GM18870 (cell line): ENCODE results near the gene SENP7.
"Not testable (repeated sequence)": the region's sequence is repeated elsewhere in the genome, so short reads cannot be mapped to it uniquely, and the experiment has no call there.

Experiments used
- ATAC-seq: cut with Tn5 transposase; IDR thresholded peaks from one replicate; pipeline ENCODE4 v1.9.1; 2021; ENCODE audit warnings: moderate library complexity; ENCODE audit not compliant: unreplicated experiment

SENP7 gene

DNA sequence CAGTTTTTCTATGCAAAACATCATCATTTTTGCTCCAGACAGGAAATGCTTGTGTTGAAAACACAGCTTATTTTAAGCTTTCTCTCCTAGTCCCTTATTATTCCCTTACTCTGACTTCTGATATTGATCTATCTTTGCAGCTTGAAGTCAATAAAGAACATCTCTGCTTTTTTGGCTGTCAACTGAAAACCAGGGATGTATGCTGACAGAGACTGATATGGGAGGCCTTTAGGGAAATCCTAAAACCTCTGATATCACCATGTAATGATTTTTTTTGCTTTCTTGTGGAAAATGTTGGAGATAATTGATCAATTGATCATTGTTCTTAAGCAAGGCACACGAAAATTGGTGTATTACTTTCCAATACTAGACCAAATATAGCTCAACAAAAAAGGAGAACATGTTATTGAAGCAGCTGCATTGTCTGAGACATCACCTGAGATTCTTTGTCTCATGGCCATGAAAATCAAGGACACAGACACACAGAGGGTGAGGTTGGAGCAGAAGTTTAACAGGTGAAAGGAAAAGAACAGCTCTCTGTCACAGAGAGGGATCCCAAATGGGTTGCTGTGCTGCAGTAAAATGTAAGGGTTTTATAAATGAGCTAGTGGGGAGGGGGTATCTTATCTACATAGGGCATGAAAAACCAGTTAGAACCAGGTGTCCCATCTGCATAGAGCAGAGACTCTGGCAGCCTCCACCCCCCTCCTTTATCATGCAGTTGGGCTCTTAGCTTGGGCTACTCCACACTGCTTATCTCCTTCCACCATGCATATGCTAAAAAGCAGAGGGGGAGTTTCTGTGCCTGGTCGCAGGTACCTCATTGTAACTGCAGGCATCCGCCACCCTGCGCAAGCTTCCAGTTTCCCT is 17.0 kb upstream of the SENP7 start:
- no peak for ATAC-seq

DNA sequence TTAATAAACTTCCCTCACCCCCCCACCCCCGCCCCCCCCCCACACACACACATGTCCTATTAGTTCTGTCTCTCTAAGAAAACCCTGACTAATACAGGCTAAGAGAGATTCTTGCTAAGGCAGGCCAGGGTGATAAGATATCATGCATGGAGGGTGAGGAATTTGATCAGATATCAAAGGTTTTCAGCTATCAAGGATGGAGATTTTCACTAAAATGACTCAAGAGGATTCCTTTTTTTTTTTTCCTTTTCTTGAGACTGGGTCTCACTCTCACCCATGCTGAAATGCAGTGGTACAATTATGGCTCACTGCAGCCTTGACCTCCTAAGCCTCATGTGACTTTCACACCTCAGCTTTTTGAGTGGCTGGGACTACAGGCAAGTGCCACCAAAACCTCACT is 14.9 kb upstream of the SENP7 start:
- no peak for ATAC-seq

DNA sequence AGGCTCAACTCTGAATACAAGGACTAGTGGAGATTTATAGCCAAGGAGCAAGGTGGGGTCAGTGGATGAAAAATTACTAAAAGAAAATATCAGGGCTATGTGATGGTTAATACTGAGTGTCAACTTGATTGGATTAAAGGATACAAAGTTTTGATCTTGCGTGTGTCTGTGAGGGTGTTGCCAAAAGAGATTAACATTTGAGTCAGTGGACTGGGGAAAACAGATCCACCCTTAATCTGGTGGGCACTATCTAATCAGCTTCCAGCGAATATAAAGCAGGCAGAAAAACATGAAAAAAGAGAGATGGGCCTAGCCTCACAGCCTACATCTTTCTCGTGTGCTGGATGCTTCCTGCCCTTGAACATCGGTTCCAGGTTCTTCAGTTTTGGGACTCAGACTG is 14.4 kb upstream of the SENP7 start:
- no peak for ATAC-seq

DNA sequence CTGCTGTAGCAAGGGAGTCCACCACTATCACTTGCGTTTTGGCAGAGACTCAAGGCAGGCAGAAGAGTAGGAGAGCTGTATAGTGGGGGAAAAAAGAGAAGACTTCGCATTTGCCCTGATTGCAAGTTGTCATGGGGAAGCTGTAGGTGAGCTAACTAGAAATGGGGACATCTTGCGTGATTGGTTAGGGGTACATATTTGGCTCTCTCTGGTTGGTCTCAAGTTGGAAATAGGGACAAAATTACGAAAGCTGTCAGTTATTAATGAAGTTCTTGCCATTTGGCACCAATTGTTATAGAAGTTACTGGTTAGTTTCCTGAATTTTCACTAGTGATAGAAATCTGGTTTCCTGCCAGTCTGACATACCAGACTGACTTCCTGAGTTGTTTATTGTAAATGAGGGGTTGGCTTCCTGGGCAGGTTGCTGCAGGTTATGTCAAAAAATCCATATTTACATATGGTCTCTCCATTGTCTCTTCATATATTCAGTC is 8.2 kb upstream of the SENP7 start:
- ATAC-seq = no peak

DNA sequence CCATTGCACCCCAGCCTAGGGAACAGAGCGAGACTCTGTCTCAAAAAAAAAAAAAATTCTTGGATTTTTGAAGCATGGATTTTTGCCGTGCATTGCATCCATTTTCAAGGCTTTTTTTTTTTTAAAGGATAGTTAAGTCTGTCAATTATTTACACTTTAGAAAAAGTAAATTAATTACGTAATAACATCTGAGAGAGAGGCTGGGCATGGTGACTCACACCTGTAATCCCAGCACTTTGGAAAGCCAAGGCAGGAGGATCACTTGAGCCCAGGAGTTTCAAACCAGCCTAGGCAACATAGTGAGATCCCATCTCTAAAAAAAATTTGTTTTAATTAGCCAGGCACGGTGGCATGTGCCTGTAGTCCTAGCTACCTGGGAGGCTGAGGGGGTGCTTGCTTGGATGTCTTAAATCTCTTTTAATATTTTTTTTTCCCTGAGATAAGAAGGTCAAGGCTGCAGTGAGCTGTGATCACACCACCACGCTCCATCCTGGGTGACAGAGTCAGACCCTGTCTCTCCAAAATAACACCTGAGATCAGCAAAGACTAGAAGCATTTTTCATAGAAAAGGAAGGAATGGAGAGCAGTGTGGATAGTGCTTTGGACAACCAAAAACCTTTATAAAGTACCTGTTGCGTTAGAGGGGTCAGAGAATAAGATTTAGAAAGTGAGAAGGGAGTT is 6.8 kb upstream of the SENP7 start:
- ATAC-seq = no peak

DNA sequence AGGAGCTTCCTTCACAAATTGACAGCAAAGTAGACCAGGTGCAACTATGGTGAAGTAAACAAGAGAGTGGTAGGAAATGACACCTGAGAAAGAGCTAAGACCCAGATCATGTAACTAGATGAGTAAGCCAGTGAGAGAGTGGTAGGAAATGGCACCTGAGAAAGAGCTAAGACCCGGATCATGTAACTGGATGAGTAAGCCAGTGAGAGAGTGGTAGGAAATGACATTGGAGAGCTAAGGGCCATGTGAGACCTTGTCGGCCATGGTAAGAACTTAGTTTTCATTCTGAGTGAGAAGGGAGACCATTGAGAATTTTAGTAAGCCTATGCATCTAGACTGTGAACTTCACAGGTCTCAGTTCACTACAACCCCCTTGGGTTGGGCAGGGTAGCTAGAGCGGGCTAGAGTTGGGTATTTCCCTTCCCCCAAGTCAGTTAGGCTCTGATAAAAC is 5.4 kb upstream of the SENP7 start:
- peak; percentile 99 for ATAC-seq

DNA sequence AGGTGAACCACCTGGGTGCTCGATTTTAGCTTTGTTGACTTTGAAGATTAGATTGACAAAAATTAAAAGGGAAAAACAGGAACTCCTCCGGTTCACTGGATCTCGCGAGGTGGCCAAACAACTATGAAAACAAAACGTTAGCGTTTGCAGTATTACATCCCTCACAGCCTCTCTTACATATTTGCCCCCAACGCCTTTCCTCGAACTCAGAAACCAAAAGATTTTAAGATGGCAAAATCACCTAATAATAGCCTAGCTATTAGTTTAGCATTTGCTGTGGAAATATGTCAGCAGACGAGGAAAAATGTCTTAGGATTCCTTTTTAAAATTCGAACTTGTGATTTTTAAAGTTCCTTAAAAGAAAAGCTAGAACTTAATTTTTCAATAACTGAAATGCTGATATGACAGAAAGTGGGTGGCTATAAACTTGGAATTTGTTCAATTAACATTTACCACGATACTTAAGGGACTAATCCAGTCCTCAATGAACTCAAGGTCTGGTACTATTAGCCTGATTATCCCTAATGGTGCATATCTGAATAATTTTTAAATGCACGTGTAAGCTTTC is 491 bp upstream of the SENP7 start:
- peak; percentile 24 for ATAC-seq

DNA sequence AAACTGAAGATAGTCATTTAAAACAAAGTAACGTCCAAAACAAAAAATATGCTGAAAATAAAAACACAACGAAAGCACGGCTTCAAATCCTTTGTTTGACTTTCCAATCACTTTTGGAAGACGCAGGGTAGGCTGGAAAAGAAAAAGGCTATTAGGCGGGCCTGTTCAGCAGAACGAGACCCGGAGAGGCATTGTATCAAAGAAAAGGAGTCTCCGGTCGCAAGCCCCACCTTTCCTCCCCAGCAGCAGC is 691 bp downstream of the SENP7 start:
- no peak for ATAC-seq

DNA sequence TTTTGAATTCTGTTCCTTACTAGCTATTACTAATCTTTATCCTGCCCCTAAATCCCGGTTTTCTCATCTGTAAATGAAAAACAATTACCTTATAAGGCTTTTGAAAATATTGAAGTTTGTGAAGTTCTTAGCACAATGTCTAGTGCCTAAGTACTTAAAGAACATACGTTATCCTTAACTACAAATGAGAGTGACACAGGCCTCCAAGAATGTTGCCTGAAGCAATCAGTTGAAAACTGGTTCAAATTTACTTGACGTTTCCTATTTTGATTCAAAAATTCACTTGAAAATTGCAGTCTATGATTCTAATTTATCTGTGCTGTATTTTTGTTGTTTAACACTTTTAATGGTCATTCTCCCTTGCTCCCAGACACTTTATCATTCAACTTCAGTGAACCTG is 3.2 kb downstream of the SENP7 start:
- ATAC-seq = no peak

DNA sequence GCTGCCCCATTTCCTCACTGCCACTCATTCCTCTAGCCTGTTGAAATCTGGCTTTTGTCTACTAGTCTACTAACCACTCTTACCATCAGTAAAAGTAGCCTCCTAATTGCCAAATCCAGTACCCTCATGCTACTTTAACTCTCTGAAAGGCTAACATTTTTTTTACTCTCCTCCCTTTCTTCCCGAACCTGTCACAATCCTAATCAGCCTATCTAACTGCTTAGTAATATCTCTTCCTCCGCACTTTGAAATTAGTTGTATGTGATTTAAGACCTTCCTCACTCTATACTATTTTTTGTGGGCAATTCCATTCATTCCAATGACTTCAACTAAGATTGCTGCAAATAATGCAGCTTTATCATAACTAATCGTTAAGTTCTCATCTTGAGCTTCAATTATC is 3.7 kb downstream of the SENP7 start:
- ATAC-seq = no peak

DNA sequence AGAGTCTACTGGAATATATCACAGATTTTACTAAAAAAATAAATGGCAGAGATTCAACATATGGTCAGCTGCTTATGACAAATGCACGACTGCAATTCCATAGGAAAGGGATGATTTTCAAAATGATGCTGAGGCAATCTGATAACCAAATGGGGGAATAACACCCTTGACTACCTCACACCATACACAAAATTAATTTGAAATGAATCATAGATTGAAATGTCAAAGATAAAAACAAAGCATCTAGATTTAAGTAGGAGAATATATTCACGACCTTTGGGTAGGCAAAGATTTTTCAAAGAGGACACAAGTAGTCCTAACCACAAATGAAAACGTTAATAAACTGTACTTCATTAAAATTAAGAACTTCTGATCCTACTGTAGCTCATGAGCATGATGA is 11.2 kb downstream of the SENP7 start:
- no peak for ATAC-seq

DNA sequence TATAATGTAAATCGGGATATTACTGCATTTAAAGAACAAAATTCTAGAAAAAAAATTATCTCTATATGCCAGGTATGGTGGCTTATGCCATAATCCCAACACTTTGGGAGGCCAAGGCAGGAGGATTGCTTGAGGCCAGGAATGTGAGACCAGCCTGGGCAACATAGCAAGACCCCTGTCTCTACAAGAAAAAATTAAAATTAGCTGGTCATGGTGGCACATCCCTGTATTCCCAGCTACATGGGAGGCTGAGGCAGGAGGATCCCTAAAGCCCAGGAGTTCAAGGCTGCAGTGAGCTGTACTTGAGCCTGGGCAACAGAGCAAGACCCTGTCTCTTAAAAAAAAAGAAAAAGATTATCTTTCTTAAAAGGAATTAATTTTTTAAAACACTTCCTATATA is 12.8 kb downstream of the SENP7 start:
- ATAC-seq = no peak

DNA sequence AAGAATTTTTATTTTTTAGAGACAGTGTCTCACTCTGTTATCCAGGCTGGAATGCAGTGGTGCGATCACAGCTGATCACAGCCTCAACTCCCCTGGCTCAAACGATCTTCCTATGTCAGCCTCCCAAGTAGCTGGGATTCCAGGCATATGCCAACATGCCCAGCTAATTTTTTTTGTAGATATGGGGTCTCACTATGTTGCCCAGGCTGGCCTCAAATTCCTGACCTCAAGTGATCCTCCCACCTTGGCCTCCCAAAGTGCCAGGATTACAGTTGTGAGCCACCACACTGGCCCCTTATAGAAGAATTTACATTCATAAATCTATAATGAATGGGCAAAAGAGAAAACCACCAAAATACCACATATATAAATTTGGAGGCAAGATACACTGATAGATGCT is 15.2 kb downstream of the SENP7 start:
- no peak for ATAC-seq

DNA sequence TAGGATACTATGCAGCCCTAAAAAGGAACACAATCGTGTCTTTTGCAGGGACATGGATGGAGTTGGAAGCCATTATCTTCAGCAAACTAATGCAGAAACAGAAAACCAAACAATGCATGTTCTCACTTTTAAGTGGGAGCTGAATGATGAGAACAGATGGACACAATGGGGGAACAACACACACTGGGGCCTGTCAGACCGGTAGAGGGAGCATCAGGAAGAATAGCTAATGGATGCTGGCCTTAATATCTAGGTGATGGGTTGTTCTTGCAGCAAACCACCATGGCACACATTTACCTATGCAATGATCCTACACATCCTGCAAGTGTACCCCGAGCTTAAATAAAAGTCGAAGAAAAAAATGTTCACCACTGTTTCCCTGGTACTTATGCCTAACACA is 17.5 kb downstream of the SENP7 start:
- ATAC-seq = no peak

DNA sequence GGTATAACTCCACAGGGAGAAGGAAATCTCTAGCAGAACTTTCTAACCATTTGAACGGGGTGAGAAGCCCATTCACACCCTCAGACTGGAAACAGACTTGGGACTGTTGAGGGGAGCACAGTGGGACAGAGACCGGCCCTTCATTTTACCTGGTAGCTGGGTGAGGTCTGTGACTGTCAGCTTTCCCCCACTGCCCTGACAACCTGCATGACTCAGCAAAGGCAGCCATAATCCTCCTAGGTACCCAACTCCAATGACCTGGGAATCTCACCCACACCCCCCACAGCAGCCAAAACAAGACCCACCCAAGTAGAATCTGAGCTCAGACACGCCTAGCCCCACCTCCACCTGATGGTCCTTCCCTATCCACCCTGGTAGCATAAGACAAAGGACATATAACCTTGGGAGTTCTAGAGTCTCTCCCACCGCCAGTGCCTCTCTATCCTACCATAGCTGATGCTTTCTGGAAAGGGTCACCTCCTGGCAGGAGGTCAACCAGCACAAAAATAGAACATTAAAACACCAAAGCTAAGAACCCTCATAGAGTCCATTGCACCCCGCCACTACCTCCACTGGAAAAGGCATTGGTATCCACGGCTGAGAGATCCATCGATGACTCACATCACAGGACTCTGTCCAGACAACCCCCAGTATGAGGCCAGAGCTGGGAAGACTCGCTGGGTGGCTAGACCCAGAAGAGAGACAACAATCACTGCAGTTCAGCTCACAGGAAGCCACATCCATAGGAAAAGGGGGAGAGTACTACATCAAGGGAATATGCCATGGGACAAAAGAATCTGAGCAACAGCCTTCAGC is 28.0 kb downstream of the SENP7 start:
- no peak for ATAC-seq

DNA sequence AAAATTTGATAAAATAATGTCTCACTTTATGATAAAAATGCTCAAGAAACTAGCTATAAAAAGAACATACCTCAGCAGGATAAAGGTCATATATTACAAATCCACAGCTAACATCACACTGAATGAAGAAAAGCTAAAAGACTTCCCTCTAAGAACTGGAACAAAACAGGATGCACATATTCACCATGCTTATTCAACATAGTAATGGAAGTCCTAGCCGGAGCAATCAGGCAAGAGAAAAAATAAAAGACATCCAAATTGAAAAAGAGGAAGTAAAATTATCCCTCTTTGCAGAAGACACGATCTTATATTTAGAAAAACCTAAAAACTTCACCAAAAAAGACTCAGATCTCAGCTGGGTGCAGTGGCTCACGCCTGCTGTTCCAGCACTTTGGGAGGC is 34.0 kb downstream of the SENP7 start:
- ATAC-seq = no peak

DNA sequence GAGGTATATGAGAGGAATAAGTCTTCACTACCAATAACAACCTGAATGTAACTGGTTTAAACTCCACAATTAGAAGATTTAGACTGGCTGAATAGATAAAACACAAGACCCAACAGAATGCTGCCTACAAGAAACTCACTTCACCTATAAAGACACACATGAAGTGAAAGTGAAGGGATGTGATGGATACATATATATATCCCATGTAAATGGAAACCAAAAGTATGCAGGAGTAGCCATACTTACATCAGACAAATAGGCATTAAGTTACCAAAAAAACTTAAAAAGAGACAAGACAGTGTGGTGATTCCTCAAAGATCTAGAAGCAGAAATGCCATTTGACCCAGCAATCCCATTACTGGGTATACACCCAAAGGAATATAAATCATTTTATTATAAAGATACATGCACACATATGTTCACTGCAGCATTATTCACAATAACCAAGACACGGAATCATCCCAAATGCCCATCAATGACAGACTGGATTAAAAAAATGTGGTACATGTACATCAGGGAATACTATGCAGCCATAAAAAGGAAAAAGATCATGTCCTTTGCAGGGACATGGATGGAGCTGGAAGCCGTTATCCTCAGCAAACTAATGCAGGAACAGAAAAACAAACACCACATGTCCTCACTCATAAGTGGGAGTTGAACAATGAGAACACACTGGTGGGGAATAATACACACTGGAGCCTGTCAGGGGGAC is 38.0 kb downstream of the SENP7 start:
- not testable (repeated sequence) for ATAC-seq

DNA sequence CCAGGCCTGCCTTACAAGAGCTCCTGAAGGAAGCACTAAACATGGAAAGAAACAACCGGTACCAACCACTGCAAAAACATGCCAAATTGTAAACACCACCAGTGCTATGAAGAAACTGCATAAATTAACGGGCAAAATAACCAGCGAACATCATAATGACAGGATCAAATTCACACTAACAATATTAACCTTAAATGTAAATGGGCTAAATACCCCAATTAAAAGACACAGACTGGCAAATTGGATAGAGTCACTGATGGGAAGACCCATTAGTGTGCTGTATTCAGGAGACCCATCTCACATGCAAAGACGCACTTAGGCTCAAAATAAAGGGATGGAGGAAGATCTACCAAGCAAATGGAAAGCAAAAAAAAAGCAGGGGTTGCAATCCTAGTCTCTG is 44.3 kb downstream of the SENP7 start:
- ATAC-seq = not testable (repeated sequence)

DNA sequence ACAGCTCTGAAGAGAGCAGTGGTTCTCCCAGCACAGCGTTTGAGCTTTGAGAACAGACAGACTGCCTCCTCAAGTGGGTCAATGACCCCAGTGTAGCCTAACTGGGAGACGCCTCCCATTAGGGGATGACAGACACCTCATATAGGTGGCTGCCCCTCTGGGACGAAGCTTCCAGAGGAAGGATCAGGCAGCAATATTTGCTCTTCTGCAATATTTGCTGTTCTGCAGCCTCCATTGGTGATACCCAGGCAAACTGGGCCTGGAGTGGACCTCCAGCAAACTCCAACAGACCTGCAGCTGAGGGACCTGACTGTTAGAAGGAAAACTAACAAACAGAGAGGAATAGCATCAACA is 45.7 kb downstream of the SENP7 start:
- ATAC-seq = not testable (repeated sequence)

DNA sequence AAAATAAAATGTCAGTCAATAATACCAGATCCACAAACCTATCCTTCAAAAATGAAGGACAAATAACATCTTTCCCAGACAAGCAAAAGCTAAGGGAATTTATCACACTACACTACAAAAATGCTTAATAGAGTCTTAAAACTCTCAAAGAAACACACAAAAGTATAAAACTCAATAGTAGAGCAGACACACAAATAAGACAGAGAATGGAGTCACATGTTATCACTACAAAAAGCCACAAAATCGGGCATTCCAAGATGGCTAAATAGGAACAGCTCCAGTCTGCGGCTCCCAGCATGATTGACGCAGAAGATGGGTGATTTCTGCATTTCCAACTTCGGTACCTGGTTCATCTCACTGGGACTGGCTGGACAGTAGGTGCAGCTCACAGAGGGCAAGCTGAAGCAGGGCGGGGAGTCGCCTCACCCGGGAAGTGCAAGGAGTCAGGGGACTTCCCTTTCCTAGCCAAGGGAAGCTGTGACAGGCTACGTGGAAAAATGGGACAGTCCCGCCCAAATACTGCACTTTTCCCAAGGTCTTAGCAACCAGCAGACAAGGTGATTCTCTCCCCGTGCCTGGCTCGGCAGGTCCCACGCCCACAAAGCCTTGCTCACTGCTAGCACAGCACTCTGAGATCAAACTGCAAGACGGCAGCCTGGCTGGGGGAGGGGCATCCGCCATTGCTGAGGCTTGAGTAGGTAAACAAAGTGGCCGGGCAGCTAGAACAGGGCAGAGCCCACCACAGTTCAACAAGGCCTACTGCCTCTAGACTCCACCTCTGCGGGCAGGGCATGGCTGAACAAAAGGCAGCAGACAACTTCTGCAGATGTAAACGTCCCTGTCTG is 46.3 kb downstream of the SENP7 start:
- no peak for ATAC-seq
